IPS-NIHi7 (cell line): ENCODE results near the gene IMMT.

Experiments used
- DNase-seq: peaks from one replicate; pipeline ENCODE4 v3.0.0; 2012; ENCODE audit warnings: mixed read lengths; ENCODE audit errors: extremely low spot score

IMMT gene

GRCh38 chr2:86143307-86143706 lies 52.0 kb downstream of the IMMT start:
- no peak for DNase-seq

- no peak for DNase-seq
Measured at GRCh38 chr2:86142436-86143257, 52.6 kb downstream of the IMMT start.

- no peak for DNase-seq
Measured at GRCh38 chr2:86140969-86141392, 54.3 kb downstream of the IMMT start.

GRCh38 chr2:86139981-86140380 lies 55.3 kb downstream of the IMMT start:
- no peak for DNase-seq

- no peak for DNase-seq
Measured at GRCh38 chr2:86138736-86139625, 56.3 kb downstream of the IMMT start.

- no peak for DNase-seq
Measured at GRCh38 chr2:86136141-86136540, 59.1 kb downstream of the IMMT start.

- no peak for DNase-seq
Measured at GRCh38 chr2:86135653-86136052, 59.6 kb downstream of the IMMT start.

- no peak for DNase-seq
Measured at GRCh38 chr2:86134709-86135108, 60.6 kb downstream of the IMMT start.

GRCh38 chr2:86124683-86125082 lies 70.6 kb downstream of the IMMT start:
- DNase-seq: no peak

GRCh38 chr2:86123328-86123925 lies 71.8 kb downstream of the IMMT start:
- DNase-seq: no peak

- DNase-seq: no peak
Measured at GRCh38 chr2:86118130-86118529, 77.1 kb downstream of the IMMT start.

GRCh38 chr2:86107031-86107430 lies 88.2 kb downstream of the IMMT start:
- no peak for DNase-seq

GRCh38 chr2:86105969-86106945 lies 89.0 kb downstream of the IMMT start, which contains the start of gene PTCD3:
PTCD3 (plus strand) TSS chr2:86106235; CDS start chr2:86106248, 13 bp downstream.
- DNase-seq: peak; percentile 89

- DNase-seq: peak; percentile 88
Measured at GRCh38 chr2:86105252-86105968, 89.9 kb downstream of the IMMT start, which contains the start of gene POLR1A. POLR1A (minus strand) TSS chr2:86105886; CDS start chr2:86105776, 110 bp downstream.

- DNase-seq: no peak
Measured at GRCh38 chr2:86102157-86102556, 93.1 kb downstream of the IMMT start.

GRCh38 chr2:86097913-86098312 lies 97.3 kb downstream of the IMMT start:
- no peak for DNase-seq

GRCh38 chr2:86097114-86097896 lies 98.0 kb downstream of the IMMT start:
- DNase-seq: no peak

GRCh38 chr2:86094229-86094628 lies 101.0 kb downstream of the IMMT start:
- no peak for DNase-seq
